ENCODE results near the gene TCP11L2.
"Not testable (repeated sequence)": the region's sequence is repeated elsewhere in the genome, so short reads cannot be mapped to it uniquely, and the experiment has no call there.

TCP11L2 gene

GRCh38 chr12:106308121-106308520 is 5.6 kb downstream of the TCP11L2 start:
- no peak for DNase-seq

GRCh38 chr12:106308611-106309010 is 6.1 kb downstream of the TCP11L2 start:
- no peak for DNase-seq

- DNase-seq: no peak
Measured at GRCh38 chr12:106309671-106310505, 7.4 kb downstream of the TCP11L2 start.

- DNase-seq: no peak
Measured at GRCh38 chr12:106310687-106311086, 8.2 kb downstream of the TCP11L2 start.

- no peak for DNase-seq
Measured at GRCh38 chr12:106311139-106311538, 8.6 kb downstream of the TCP11L2 start.

- not testable (repeated sequence) for DNase-seq
Measured at GRCh38 chr12:106313413-106313812, 10.9 kb downstream of the TCP11L2 start.

- no peak for DNase-seq
Measured at GRCh38 chr12:106315523-106315922, 13.0 kb downstream of the TCP11L2 start.

GRCh38 chr12:106317406-106318082 is 15.0 kb downstream of the TCP11L2 start:
- DNase-seq: no peak

GRCh38 chr12:106321139-106321850 is 18.8 kb downstream of the TCP11L2 start:
- DNase-seq: no peak

- no peak for DNase-seq
Measured at GRCh38 chr12:106323537-106323936, 21.0 kb downstream of the TCP11L2 start.

GRCh38 chr12:106327309-106327869 is 24.9 kb downstream of the TCP11L2 start:
- DNase-seq: no peak

GRCh38 chr12:106328735-106329134 is 26.2 kb downstream of the TCP11L2 start:
- DNase-seq: peak; percentile 30

- peak; percentile 64 for DNase-seq
Measured at GRCh38 chr12:106329231-106329982, 26.9 kb downstream of the TCP11L2 start.

GRCh38 chr12:106331599-106331998 is 29.1 kb downstream of the TCP11L2 start:
- no peak for DNase-seq

- no peak for DNase-seq
Measured at GRCh38 chr12:106332536-106332935, 30.0 kb downstream of the TCP11L2 start.

GRCh38 chr12:106333010-106333409 is 30.5 kb downstream of the TCP11L2 start:
- DNase-seq: no peak

GRCh38 chr12:106333756-106334155 is 31.2 kb downstream of the TCP11L2 start:
- no peak for DNase-seq

GRCh38 chr12:106341086-106341877 is 38.7 kb downstream of the TCP11L2 start:
- DNase-seq: no peak

- DNase-seq: no peak
Measured at GRCh38 chr12:106342397-106343213, 40.1 kb downstream of the TCP11L2 start.

GRCh38 chr12:106343214-106343528 is 40.6 kb downstream of the TCP11L2 start:
- DNase-seq: no peak

GRCh38 chr12:106344131-106344530 is 41.6 kb downstream of the TCP11L2 start:
- DNase-seq: no peak
